Sigmoid colon (tissue), 7 donors: ENCODE data around the gene UFD1. TPM values are rescaled to one million over a fixed set of nuclear protein-coding genes. Genes with fewer than 3 reads are reported as not detected.

ENCODE experiments used
- DNase-seq: peaks from one replicate; pipeline ENCODE4 v3.0.0-alpha.2; 2019
- H3K27ac ChIP-seq, 4 donors: fragments of 200-600 bp; sonication (generic); one replicate each; pipeline ENCODE4 v1.5.1; 2016 to 2019; ENCODE audit warnings: mild to moderate bottlenecking in 1 of 4
- H3K27me3 ChIP-seq, 3 donors: fragments of 200-600 bp; sonication (generic); one replicate each; pipeline ENCODE4 v1.5.1; 2019; ENCODE audit warnings: mild to moderate bottlenecking in 1 of 3
- H3K36me3 ChIP-seq, 4 donors: fragments of 200-600 bp; sonication (generic); one replicate each; pipeline ENCODE4 v1.5.1; 2016 to 2019
- H3K4me1 ChIP-seq, 4 donors: fragments of 200-600 bp; sonication (generic); one replicate each; pipeline ENCODE4 v1.5.1; 2017 to 2019
- H3K4me3 ChIP-seq, 4 donors: fragments of 200-600 bp; sonication (generic); one replicate each; pipeline ENCODE4 v1.5.1; 2017 to 2019; ENCODE audit warnings: mild to moderate bottlenecking in 2 of 4, moderate library complexity in 1 of 4
- H3K9me3 ChIP-seq, 4 donors: fragments of 200-600 bp in 3 of 4; sonication (generic) in 3 of 4; one replicate each; pipeline versions ENCODE4 v1.5.1 to v1.6.1; 2013 to 2019
- EP300 ChIP-seq, 4 donors: sonication (generic); formaldehyde crosslinking; IDR thresholded peaks; one replicate each; pipeline ENCODE4 v1.6.1; 2017; ENCODE audit warnings: antibody characterized with exemption in 4 of 4
- POLR2A ChIP-seq, 2 donors: fragments of 450-650 bp; IDR thresholded peaks; one replicate each; pipeline ENCODE4 v1.6.1; 2016; ENCODE audit warnings: antibody characterized with exemption in 2 of 2, mild to moderate bottlenecking in 2 of 2, moderate library complexity in 2 of 2
- POLR2AphosphoS5 ChIP-seq, 4 donors: sonication (generic); formaldehyde crosslinking; IDR thresholded peaks; one replicate each; pipeline ENCODE4 v1.6.1; 2017; ENCODE audit warnings: antibody characterized with exemption in 4 of 4
- WGBS, 2 donors: extraction: QIAGEN DNeasy Blood & Tissue Kit; methylation state at CpG; one replicate each; pipeline ENCODE4 v1.1.7; 2013; 5-methylcytosine and 5-hydroxymethylcytosine counted together
- intact Hi-C: fragments of 100-400 bp; cut with DNase I; formaldehyde crosslinking; loops from one replicate; pipeline ENCODE4 v1.15.1; 2023
- polyA plus RNA-seq, 3 donors: library from polyadenylated mRNA; stranded (reverse); fragments of 200-250 nt; gene quantifications; one replicate each; pipeline ENCODE4 v1.2.3, GENCODE V29; 2013
- total RNA-seq, 4 donors: library from RNA; depleted of rRNA; stranded (reverse); fragments of >200 nt; gene quantifications; one replicate each; pipeline ENCODE4 v1.1.0, GENCODE V29; 2016
- TF ChIP-seq, protein P1 (sequence below), 4 experiments: fragments of 450-650 bp in 3 of 4; fragments of 200-600 bp in 1 of 4; IDR thresholded peaks; one replicate each; pipeline ENCODE4 v1.5.1; 2016 to 2019; ENCODE audit warnings: antibody characterized with exemption in 4 of 4, mild to moderate bottlenecking in 3 of 4, moderate library complexity in 2 of 4
- donor health status: healthy with polysubstance abuse.
- donor health status: Bipolar disorder and iron deficiency.
- donor health status: healthy.

Gene UFD1
- total and polyA plus RNA-seq, 7 donors: 28.5 to 131 (median 45.7) TPM

DNA sequence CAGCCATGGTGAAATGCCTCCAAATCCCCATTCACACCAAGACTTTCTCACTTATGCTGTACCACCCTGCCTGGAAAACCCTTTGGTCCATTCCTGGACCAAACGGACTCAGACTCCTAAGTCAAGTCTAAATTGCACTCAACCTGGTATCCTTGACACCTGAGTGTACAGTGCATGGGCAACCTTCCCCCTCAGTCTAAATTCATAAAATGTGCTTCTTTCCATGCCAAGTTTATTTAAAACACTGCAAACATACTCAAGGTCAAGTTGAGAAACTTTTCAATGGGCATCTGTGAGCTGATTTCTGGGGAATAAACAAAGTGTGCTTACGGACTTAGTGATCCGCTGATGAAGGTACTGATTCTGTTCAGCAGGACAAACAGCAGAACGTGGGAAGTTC, 73.9 kb downstream of the UFD1 start:
- no peaks in the 10 kb centered on the region for H3K4me1 ChIP-seq
- DNase-seq: no peak
- intact Hi-C loops: no loop called here
- no peaks in the 10 kb centered on the region for H3K9me3 ChIP-seq
- H3K27ac ChIP-seq: no peak overlapping the region
- H3K27me3 ChIP-seq: no peaks in the 10 kb centered on the region
- WGBS, 2 donors: 94 to 95% methylated on average over 4 of the region's 4 CpGs
- TF ChIP-seq POLR2AphosphoS5 (IDR thresholded peaks at IDR 0.05): no peak
- TF ChIP-seq POLR2A (IDR thresholded peaks at IDR 0.05): no peak
- no peak for TF ChIP-seq EP300 (IDR thresholded peaks at IDR 0.05)
- TF ChIP-seq, protein P1, sequence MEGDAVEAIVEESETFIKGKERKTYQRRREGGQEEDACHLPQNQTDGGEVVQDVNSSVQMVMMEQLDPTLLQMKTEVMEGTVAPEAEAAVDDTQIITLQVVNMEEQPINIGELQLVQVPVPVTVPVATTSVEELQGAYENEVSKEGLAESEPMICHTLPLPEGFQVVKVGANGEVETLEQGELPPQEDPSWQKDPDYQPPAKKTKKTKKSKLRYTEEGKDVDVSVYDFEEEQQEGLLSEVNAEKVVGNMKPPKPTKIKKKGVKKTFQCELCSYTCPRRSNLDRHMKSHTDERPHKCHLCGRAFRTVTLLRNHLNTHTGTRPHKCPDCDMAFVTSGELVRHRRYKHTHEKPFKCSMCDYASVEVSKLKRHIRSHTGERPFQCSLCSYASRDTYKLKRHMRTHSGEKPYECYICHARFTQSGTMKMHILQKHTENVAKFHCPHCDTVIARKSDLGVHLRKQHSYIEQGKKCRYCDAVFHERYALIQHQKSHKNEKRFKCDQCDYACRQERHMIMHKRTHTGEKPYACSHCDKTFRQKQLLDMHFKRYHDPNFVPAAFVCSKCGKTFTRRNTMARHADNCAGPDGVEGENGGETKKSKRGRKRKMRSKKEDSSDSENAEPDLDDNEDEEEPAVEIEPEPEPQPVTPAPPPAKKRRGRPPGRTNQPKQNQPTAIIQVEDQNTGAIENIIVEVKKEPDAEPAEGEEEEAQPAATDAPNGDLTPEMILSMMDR (IDR thresholded peaks at IDR 0.05): no peak
- H3K36me3 ChIP-seq: peaks cover 9 to 79% (median 29%) of the 10 kb centered on the region in 4 donors
- H3K4me3 ChIP-seq: no peak overlapping the region

DNA sequence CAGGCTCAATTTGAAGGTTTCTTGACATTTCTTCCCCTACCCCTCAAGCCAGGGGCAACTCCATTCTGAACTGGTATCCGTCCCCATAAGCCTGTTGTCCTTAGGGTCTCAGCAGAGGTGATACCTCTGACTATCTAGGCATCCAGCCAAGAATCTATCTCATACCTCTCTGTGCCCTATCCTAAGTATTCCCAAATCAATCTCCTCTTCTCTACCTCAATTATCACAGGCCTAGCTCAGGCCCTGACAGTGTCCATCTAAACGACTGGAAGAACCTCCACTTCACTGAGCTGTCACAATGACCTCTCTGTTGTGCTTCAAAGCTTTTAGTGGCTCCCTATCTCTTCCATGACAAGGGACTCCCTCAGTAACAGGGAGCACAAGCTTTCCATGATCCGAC, 74.3 kb downstream of the UFD1 start:
- no peaks in the 10 kb centered on the region for H3K4me1 ChIP-seq
- WGBS, 2 donors: 97 to 98% methylated on average over 3 of the region's 3 CpGs

DNA sequence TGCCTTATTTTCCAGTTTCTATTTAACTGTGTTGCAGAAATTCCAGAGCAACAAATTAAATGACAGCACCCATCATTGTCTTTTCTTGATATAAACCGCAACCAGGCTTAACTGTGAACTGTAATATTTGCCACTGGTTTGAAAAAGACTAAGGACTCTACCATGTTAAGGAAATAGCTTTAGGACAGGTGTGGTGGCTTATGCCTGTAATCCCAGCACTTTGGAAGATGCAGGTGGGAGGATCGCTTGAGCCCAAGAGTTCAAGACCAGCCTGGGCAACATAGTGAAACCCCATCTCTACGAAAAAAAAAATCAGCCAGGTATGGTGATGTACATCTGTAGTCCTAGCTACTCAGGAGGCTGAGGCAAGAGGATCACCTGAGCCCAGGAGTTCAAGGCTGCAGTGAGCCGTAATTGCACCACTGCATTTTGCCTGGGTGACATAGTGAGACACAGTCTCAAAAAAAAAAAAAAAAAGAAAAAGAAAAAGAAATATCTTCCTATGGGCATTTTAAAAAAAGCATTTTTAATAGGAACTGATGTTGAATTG, 76.3 kb downstream of the UFD1 start:
- Histone ChIP-seq H3K27me3 (no peaks in the 10 kb centered on the region), H3K36me3 (peaks cover 9 to 79% (median 21%) of the 10 kb centered on the region in 4 donors), H3K9me3 (no peaks in the 10 kb centered on the region), H3K4me1 (no peaks in the 10 kb centered on the region), H3K4me3 (no peak overlapping the region), H3K27ac (no peak overlapping the region)
- no peak for TF ChIP-seq EP300 (IDR thresholded peaks at IDR 0.05)
- TF ChIP-seq, protein P1 (IDR thresholded peaks at IDR 0.05): no peak
- TF ChIP-seq POLR2A (IDR thresholded peaks at IDR 0.05): no peak
- no peak for TF ChIP-seq POLR2AphosphoS5 (IDR thresholded peaks at IDR 0.05)
- intact Hi-C loops: no loop called here
- no peak for DNase-seq
- 96 to 99% methylated on average over 4 of the region's 4 CpGs for WGBS, 2 donors

More for the DNA sequence above, 74.3 kb downstream of the UFD1 start:
- Histone ChIP-seq H3K27me3 (no peaks in the 10 kb centered on the region), H3K9me3 (no peaks in the 10 kb centered on the region), H3K4me3 (no peak overlapping the region), H3K36me3 (peaks cover 9 to 79% (median 25%) of the 10 kb centered on the region in 4 donors), H3K27ac (no peak overlapping the region)
- TF ChIP-seq POLR2A (IDR thresholded peaks at IDR 0.05) (no peak), POLR2AphosphoS5 (IDR thresholded peaks at IDR 0.05) (no peak), EP300 (IDR thresholded peaks at IDR 0.05) (no peak)
- TF ChIP-seq, protein P1 (IDR thresholded peaks at IDR 0.05): no peak
- intact Hi-C loops: no loop called here
- DNase-seq: no peak

DNA sequence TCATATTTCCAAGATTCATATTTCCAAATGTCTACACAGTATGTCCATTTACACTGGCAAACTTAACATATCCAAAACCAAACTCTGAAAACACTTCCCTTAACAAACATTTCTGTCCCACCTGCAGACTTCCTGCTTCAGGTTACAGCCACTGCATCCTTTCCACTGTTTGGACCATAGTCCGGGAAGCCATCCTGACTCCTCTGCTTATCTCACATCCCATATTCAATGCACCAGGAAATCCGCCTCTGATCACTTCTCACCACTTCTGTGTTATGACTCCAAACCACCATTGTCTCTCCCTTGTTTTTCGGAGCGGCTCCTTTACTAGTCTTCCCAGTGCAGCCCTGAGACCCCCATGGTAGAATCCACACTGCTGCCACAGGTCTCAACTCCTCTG, 77.5 kb downstream of the UFD1 start:
- intact Hi-C loops: no loop called here
- peaks cover 9 to 79% (median 29%) of the 10 kb centered on the region in 4 donors for H3K36me3 ChIP-seq
- no peak for DNase-seq
- no peak overlapping the region for H3K4me3 ChIP-seq
- WGBS, 2 donors: 96 to 97% methylated on average over 4 of the region's 4 CpGs
- TF ChIP-seq EP300 (IDR thresholded peaks at IDR 0.05): no peak
- TF ChIP-seq, protein P1 (IDR thresholded peaks at IDR 0.05): no peak
- no peak for TF ChIP-seq POLR2A (IDR thresholded peaks at IDR 0.05)
- TF ChIP-seq POLR2AphosphoS5 (IDR thresholded peaks at IDR 0.05): no peak
- H3K27ac ChIP-seq: no peak overlapping the region
- H3K4me1 ChIP-seq: no peaks in the 10 kb centered on the region
- H3K27me3 ChIP-seq: no peaks in the 10 kb centered on the region
- no peaks in the 10 kb centered on the region for H3K9me3 ChIP-seq

DNA sequence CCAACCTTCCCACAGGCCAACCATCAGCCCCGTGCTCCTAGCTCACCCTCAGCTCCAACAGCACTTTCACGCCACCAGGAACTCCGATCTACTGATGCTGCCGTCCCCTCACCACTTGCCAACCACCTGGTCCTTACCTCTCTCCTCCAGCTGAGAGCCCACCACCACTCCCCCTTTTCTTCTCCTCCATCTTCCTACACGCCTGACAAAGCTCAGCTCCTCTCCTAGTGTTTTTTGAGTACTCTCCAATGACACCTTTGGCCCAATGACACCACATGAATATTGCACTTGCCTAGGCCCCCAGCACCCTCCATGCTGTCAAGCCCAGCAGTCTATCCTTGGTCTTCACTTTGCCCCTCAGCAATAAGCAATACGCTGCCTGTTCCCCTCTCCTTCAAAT, 78.1 kb downstream of the UFD1 start:
- Histone ChIP-seq H3K4me1 (no peaks in the 10 kb centered on the region), H3K27me3 (no peaks in the 10 kb centered on the region), H3K4me3 (no peak overlapping the region), H3K36me3 (peaks cover 8 to 79% (median 28%) of the 10 kb centered on the region in 4 donors), H3K9me3 (no peaks in the 10 kb centered on the region), H3K27ac (no peak overlapping the region)
- no peak for TF ChIP-seq POLR2AphosphoS5 (IDR thresholded peaks at IDR 0.05)
- TF ChIP-seq, protein P1 (IDR thresholded peaks at IDR 0.05): no peak
- no peak for TF ChIP-seq EP300 (IDR thresholded peaks at IDR 0.05)
- TF ChIP-seq POLR2A (IDR thresholded peaks at IDR 0.05): no peak
- intact Hi-C loops: no loop called here
- 95 to 97% methylated on average over 6 of the region's 6 CpGs for WGBS, 2 donors
- peak; percentile 39 for DNase-seq
